ENCODE measurements around the gene SMYD1.

Gene SMYD1

GRCh38 chr2:88136817-88137216, 69.2 kb downstream of the SMYD1 start:
- no peak for ATAC-seq
- TF ChIP-seq SNAI2 (CRISPR knock-in tag; IDR thresholded peaks at IDR 0.05): no peak
- TF ChIP-seq CREB5 (CRISPR knock-in tag; IDR thresholded peaks at IDR 0.05; ENCODE audit: low read depth): no peak
- no peak for TF ChIP-seq GLIS3 (CRISPR knock-in tag; IDR thresholded peaks at IDR 0.05)
- TF ChIP-seq TOX (CRISPR knock-in tag; IDR thresholded peaks at IDR 0.05; ENCODE audit: borderline replicate concordance): no peak
- no peak for TF ChIP-seq TCF4 (CRISPR knock-in tag; IDR thresholded peaks at IDR 0.05; ENCODE audit: borderline replicate concordance)
- no peak for TF ChIP-seq ISL1 (CRISPR knock-in tag; IDR thresholded peaks at IDR 0.05)
- TF ChIP-seq BACH2 (CRISPR knock-in tag; IDR thresholded peaks at IDR 0.05; ENCODE audit: borderline replicate concordance): no peak
- no peak for TF ChIP-seq PPARA (CRISPR knock-in tag; IDR thresholded peaks at IDR 0.05; ENCODE audit: borderline replicate concordance)
- no peak for TF ChIP-seq TSHZ2 (CRISPR knock-in tag; IDR thresholded peaks at IDR 0.05)
- no peak for TF ChIP-seq ZFP30 (CRISPR knock-in tag; IDR thresholded peaks at IDR 0.05)
- TF ChIP-seq CSDC2 (CRISPR knock-in tag; IDR thresholded peaks at IDR 0.05): no peak
- no peak for TF ChIP-seq ZFP3 (CRISPR knock-in tag; IDR thresholded peaks at IDR 0.05)
- no peak for TF ChIP-seq ZNF70 (CRISPR knock-in tag; IDR thresholded peaks at IDR 0.05)
- TF ChIP-seq PATZ1 (CRISPR knock-in tag; IDR thresholded peaks at IDR 0.05; ENCODE audit: borderline replicate concordance): no peak
- TF ChIP-seq ESRRG (CRISPR knock-in tag; IDR thresholded peaks at IDR 0.05): no peak
- TF ChIP-seq OSR1 (CRISPR knock-in tag; IDR thresholded peaks at IDR 0.05): no peak
- no peak for TF ChIP-seq ARNTL (CRISPR knock-in tag; IDR thresholded peaks at IDR 0.05; ENCODE audit: borderline replicate concordance, low read depth)
- no peak for TF ChIP-seq ZNF8 (CRISPR knock-in tag; IDR thresholded peaks at IDR 0.05)
- no peak for TF ChIP-seq ZNF565 (CRISPR knock-in tag; conservative IDR thresholded peaks at IDR 0.05; ENCODE audit: low read depth)
- no peak for TF ChIP-seq ZC3H10 (CRISPR knock-in tag; IDR thresholded peaks at IDR 0.05)

GRCh38 chr2:88137833-88138232, 70.2 kb downstream of the SMYD1 start:
- ATAC-seq: no peak
- no peak for TF ChIP-seq PPARA (CRISPR knock-in tag; IDR thresholded peaks at IDR 0.05; ENCODE audit: borderline replicate concordance)
- TF ChIP-seq ZFP30 (CRISPR knock-in tag; IDR thresholded peaks at IDR 0.05): no peak
- TF ChIP-seq POU6F1 (CRISPR knock-in tag; IDR thresholded peaks at IDR 0.05; ENCODE audit: borderline replicate concordance, low read depth): no peak
- TF ChIP-seq CSDC2 (CRISPR knock-in tag; IDR thresholded peaks at IDR 0.05): no peak
- no peak for TF ChIP-seq ZNF8 (CRISPR knock-in tag; IDR thresholded peaks at IDR 0.05)
- TF ChIP-seq ZFP3 (CRISPR knock-in tag; IDR thresholded peaks at IDR 0.05): no peak
- TF ChIP-seq OSR1 (CRISPR knock-in tag; IDR thresholded peaks at IDR 0.05): no peak
- TF ChIP-seq ISL1 (CRISPR knock-in tag; IDR thresholded peaks at IDR 0.05): no peak
- TF ChIP-seq CSRNP3 (CRISPR knock-in tag; IDR thresholded peaks at IDR 0.05): no peak
- no peak for TF ChIP-seq TCF4 (CRISPR knock-in tag; IDR thresholded peaks at IDR 0.05; ENCODE audit: borderline replicate concordance)
- no peak for TF ChIP-seq BACH2 (CRISPR knock-in tag; IDR thresholded peaks at IDR 0.05; ENCODE audit: borderline replicate concordance)

All from SK-N-SH treated with all-trans-retinoic acid at 6 μM for 48 hours (cell line).